NCI-H446 treated with DMSO at 0.1 percent for 48 hours (cell line): Measurements from ENCODE around the gene PEAK1.
"Not testable (repeated sequence)": the region's sequence is repeated elsewhere in the genome, so short reads cannot be mapped to it uniquely, and the experiment has no call there.

Experiments
- DNase-seq: peaks from one replicate; lab custom pipeline; 2025; lab: John Stamatoyannopoulos, UW

The PEAK1 gene

DNA sequence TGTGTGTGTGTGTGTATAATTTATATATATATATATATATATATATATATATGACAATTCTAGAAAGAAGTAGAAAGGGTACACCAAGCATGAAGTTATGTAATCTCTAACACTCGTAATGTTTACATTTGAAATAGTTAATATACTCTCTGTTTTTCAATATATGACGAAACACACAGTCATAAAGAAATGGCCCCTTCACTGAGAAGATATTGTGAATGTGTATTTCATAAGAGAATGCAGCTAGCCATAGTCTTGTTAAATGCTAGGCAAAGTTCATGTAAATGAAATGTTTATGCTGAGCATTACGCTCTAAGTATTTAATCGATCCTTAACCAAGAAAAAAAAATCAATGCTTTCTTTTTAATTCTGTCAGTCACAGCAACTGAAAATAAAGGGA, 194.3 kb downstream of the PEAK1 start:
- no peak for DNase-seq

DNA sequence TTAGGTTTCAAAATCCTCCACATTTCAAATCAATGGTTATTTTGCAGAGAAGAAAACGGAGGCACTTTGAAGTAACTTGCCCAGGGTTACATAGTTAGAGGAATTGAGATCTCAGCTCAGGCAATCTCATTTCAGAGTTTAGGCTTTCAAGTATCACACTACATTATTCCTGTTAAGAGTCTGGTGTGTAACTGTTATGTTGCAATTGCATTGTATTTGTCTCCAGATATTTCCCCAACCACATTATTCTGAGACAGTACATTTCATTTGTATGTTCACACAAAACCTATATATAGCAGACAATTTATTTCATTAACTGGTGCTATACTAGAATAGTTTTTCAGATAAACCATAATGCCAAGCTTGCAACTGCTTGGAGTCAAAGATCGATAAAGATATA, 194.8 kb downstream of the PEAK1 start:
- no peak for DNase-seq

DNA sequence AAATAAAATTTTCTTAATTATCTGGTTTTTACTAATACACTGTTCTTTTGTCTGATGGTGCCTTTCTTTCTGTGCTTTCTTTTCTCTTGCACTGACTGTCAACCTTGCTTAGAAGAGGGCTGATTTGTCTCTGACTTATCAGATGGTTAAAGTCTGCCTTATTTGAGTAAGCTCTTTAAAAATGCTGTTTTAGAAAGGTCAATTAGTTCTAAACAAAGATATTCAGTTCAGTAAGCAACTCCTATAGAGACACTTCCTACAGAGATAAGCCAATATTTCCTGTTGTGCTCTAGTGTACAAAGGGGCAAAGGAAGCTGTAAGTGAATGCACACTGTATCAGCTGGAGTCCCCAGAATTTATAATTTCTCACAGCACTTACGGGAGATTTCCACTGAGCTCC, 195.6 kb downstream of the PEAK1 start:
- DNase-seq = no peak

DNA sequence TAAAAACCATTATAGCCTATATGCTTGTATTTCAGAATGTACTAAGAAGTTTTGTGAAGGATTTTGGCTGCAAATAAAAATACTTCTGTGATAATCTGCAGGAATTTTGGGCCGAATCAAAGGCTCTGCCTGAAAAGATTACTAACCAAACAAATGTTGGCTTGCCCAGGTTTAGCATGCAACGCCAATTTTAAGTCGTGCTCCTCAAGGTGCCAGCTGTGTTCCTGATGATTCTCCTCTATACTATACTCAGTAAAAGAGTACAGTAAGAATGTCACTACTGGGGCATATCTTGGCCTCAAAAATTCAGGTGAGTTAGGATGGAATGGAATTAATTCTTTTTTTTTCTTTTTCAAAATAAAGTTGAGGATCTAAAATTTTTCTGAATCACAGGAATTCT, 198.2 kb downstream of the PEAK1 start:
- no peak for DNase-seq

DNA sequence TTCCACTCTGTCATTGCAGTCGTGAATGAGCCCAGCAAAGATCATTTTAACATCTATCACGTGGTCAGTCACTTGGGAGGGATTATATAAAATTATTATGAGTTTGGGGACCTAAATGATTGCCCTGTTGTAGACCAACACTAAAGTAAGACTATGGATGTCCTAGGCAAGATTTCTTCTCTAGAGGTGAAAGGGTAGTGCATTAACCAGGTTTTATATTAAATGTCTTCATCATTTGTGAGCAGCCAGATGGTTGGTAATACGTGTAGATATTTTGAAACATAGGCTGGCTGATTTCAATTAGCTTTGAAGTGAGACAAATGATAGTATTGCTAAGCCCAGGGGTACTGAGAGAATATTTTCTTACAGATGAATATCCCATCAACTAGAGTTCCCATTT, 198.7 kb downstream of the PEAK1 start:
- no peak for DNase-seq

DNA sequence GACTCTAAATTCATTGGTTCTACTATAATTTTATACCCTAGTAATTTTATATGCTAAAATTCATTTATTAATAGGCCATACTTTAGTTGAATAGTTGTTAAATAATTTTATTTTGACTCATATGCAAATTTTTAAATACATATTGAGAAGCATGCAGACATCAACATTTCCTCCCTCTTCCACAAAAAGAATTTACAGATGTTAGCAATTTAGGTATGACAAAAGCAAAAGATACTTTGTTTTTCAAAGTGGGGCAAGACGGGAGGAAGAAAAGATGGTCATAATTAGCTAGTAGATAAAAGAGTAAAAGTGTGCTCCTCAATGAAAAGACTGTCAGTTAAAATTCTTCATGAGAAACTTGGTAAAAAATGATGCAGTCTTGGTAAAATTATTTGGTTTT, 200.1 kb downstream of the PEAK1 start:
- no peak for DNase-seq

DNA sequence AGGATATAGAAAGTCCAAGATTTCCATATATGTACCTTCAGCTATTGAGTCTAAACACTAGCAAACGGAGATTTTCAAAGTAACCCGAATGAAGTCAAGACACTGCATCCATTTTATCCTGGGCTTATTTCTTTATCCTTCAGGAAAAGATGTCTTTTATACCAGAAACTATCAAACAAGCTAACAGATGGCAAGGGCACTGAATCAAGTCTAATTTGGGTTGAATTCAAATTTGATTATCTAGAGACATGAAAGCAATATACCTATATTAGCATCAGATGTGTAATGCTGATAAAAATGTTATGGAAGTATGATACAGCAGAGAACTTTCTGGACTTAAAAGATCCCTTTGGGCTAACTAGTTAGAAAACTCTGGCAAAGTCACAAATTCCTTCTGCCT, 210.7 kb downstream of the PEAK1 start:
- no peak for DNase-seq

DNA sequence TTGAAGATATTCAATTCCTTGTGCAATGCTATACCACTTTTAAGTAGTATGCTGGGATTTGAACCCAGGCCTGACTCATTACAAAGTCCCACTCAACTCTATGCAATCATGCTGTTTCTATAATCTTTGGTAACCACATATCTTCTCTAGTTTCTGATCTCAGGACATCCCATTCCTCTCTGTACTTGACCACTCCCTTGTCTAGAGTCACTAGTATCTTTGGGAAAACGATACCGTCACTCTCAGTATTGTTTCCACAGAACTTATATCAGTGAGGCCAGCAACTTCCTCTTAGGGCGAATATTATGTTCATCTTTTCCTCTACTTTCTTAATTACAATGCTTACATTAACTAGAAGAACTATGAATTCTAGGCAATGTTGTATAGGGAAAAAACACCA, 211.7 kb downstream of the PEAK1 start:
- DNase-seq = no peak

DNA sequence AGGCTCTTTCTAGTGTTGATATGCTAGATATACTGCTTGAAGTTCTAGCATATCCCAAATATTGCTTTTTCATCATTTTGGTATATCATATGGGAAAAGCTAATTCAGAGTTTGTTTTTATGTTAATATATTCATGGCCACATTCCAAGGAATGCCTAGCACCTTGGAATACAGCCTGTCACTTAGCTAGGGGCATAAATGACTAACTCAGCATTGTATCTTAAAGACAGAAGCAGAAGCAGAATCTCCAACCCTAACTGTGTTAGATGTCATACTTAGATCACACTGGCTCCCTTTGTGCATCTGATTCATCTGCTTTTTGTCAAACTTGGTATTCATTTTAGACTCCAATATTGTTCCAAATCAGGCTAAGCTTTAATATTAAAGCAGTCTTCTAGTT, 218.2 kb downstream of the PEAK1 start:
- no peak for DNase-seq

DNA sequence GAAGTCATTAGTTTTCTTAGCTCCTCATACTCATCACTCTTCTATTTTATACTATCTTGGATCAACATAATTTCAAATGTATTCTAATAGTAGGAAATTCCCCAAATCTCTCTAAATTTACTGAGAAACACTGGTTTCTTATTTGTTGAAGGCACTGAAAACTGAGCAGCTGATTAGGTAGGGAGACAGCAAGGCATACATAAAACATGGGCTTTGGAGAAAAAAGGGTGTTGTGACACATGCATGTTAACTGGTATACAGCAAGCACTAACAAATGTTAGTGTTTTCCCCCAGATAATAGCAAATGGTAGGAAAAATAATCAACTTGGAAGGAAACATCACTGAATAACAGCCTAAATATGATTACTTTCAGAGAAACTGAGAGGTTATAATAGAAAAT, 223.5 kb downstream of the PEAK1 start:
- no peak for DNase-seq

DNA sequence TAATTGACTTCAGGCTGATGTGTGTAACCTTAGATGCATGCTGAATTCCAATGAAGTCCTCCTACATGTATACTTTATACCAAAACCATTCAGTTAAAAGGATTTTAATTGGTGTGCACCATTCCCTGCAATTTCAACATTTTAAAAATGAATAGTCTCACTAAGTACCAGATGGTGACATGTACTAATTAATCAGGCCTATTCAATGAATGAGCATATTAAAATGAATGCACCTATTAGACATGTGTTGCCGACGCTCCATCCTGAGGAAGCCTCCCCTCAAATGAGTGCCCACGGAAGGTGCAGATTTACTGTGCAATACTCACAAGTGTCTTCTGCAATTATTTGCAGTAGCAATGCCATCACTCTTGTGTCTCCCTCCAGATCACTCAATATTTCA, 224.3 kb downstream of the PEAK1 start:
- no peak for DNase-seq

DNA sequence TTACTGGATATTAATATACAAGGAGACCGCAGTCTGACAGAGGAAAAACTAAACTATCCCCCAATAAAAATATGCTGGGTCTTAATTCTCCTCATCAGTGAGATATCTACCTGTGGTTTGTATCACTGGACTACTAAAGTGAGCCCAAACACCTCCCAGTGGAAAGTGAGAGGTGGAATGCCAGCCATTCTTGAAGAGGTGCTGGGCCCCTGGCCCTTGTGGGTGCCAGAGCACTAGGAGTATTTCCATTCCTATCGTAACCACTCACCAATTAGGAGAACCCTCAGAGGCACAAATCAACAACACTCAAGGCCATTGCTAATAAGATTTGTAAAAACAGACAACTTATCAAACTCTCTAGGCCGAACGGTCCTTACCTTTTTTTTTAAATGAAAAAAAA, 227.5 kb downstream of the PEAK1 start:
- DNase-seq = no peak

DNA sequence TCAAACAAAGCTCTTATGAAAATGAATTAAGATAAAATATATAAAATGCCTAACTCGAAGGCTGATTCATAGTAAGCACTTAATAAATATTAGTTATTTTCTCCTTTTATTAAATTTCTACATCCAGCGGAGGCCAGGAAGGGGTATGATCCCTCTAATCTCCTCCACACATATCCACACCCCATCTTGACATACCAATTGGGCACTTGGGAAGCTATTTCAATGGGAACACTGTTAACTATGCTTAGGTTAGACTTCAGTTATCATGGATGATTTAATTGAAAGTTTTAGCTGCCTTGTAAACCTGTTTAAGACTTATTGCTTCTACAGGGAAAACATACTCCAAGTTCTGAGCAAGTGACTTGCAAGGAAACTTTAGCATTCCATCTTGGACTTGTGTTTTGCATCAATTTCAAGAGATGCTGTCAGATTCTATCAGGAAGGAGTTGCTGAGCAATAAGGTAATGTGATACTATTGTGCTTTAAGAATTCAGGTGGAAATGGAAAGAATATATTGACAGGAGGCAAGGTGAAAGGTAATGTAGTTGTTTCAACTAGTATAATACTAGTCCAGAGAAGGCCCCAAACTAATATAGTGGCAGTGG, 228.6 kb downstream of the PEAK1 start:
- DNase-seq = no peak

DNA sequence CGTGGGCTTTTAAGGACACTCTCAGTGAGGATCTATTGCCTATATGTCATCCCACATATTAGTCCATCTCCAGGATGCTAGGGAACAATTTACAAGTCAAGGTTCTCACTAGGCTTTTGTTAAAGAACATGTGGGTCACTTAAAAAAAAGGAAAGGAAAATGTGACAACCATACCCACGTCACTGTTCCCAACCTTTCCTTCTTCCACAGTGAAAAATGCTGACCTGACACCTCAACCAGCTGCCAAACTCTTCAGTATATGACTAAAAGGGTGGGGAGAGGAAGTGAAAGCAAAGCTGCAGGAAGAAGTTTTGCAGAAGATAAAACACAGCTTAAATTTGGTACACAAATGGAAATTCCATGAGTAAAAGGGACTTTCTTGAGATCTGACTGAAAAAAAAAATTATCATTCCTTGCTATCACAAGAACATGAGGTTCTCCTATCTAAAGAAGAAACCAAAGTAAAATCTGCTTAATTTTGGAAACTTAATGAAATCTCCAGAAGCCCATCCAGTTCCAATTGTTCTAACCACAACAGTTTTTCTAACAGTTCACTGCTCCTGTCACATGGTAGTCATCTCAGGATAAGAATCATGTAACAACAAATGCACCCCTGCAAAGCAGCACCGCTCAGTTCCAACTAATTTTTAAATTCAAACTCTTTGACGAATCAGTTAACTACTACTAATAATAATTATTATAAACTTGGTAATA, 232.0 kb downstream of the PEAK1 start:
- DNase-seq = no peak

DNA sequence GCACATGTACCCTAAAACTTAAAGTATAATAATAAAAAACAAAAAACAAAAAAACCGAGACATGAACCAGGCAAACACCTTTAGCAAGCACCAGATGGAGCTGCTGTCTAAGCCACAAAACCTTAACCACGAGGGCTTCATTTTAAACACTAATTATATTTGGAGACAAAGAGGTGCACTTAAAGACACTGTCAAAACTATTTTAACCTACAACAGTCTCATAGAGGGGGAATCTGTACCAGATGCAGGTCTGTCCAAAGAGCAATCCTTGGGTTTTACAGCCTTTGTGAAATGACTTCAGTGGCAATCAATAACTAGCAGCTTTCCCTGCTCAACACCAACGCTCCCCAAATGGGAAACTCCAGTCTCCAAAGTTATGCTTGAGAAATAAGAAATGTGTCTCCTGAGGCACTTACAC, 233.3 kb downstream of the PEAK1 start:
- no peak for DNase-seq

DNA sequence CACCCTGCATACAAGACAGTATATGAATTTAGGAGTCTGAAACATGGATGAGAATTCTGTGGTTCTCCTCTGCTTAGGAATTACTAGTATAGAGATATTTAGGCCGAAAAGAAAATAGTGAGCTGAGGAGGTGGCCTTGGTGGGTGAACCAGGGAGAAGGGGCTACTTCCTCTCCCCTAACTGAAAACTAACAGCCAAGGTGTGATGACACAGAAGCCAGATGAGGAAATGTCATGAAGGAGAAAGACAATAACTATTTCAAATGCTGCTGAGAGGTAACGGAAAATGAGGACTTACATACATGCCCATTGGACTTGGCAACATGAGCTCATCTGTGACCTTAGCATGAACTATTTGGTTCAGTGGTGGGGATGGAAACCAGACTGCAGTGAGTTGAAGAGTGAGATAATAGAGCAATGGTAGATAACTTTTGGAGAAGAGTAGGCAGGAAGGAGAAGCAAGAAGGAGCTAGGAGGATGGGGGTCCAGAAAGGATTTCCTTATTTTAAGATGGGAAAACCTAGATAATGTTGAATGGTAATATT, 234.6 kb downstream of the PEAK1 start:
- no peak for DNase-seq

DNA sequence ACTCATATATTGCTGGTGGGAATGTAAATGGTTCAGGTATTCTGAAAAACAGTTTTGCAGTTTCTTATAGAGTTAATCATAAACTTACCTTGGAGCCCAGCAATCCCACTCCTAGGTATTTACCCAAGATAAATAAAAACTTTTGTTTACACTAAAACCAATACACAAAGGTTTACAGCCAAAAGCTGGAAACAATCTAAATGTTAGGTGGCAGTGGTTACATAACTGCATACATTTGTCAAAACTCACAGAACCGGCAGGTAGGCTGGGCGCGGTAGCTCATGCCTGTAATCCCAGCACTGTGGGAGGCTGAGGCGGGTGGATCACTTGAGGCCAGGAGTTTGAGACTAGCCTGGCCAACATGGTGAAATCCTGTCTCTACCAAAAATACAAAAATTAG, 235.6 kb downstream of the PEAK1 start:
- DNase-seq = not testable (repeated sequence)

DNA sequence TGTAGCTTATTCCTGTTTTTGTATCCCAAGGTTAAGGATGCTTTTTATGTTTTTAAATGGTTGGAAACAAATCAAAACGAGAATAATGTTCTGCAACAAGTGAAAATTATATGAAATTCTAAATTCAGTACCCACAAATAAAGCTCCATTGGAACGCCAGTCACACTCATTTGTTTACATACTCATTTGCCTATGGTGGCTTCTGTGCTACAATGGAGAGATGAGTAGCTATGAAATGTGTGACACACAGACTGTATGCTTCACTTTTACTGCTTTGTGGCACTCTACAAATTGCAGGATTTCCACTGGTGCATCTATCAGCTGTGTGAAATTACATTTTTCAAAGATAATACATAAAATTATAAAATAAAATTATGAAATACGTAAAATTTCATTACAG, 236.8 kb downstream of the PEAK1 start:
- no peak for DNase-seq

DNA sequence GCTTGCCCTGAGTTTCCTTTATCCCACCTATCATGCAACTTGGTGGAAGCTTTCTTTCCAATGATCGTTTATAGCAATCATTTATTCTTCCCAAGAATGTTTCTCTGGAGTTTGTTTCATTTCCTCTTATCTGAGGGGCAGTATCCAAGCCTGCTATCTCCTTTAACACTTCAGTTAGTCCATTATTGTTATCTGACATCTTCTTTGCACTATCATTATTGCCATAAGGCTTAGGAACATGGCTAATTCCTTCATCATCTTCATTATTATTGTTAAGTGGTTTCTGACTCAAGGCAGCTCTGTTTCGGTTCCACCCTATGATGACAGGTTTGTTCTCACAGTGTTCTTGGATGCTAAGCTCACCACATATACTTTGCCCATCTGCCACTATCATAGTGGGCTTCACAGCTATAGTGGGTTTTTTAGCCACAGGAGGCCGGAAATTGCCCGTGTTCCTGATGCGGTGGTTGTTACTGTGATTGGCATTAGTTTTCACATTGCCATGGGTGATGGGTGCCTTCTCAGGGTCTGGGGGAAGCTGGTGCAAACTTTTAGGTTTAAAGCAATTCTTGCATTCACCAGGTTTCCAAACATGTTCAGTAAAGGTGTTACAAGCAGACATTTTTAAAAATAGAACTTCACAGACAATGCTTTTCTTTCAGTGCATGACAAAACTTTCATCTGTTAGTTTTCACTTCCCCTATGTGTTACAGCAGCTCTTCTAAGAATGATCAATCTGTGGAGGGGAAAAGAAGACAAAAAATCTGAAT, 238.4 kb downstream of the PEAK1 start:
- no peak for DNase-seq

DNA sequence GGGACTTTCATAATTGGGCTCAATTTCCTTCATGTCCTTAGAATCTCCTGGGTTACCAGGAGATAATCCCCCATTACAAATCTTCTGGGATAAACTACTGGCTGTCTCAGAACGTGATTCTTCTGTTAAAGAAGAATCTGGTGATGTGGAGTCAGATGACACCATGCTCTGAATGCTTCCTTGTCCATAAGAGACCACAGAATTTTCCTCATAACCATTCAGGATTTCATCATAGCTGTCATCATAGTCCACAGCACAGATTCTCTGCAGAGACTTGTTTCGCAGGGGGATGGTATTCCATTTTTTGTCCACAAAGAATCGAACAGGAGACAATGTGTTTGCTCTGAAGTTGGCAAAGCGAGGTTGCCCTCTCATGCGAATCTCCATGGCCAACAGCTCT, 239.1 kb downstream of the PEAK1 start:
- no peak for DNase-seq

DNA sequence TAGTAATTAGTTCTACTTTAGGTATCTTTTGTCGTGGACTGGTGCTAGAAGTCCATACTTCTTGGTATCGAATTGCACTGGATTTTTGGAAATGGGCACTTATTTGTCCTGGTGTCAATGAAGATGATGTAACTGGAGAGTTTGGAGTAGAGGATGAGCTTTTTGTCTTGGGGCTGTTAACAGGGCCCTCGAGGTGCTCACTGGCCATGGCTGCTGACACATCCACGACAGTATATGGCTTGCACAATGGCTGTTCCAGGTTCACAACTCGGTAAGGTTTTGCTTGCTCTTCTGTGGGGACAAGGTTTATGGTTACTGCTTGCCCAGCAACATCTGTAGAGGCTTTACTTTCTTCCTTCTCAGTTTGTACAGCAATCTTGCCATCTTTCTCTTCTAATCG, 239.6 kb downstream of the PEAK1 start:
- DNase-seq = no peak

DNA sequence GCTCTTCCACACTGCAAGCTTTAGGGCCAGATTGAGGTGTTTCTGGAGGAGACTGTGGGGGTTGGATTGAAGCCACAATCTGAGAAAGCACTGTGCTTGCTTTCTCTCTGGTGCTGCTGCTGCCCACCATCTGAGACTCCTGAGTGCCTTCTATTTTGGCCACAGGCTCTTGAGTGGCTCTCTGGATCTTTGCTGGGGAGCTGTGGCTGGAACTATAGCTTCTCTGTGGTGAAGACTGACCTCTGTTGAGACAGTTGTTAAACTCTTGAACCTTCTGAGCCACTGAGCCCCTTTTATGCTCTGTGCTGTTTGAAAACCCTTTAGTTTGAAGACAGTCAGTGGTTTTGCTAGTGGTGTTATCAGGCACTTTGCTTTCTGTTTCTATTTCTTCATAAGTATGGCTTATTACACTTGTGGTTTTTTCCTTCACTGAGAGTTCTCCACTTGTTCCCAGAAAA, 240.3 kb downstream of the PEAK1 start:
- no peak for DNase-seq

DNA sequence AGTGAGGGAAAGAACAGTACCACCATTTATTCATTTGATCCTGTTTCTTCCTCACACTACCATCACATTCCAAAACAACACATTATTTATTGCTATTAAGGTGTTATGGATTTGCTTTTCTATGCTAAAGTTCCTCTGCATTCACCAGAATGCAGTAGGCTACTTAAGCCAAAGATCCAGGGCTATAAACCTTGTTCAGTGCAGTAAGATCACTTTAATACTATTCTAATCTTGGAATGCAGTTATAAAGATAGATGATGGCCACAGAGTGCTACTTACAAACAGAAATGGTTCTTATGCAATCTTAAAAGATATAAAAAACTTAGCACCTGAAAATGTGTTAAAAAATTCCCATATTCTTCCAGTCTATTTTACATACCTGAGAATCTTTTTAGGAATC, 241.5 kb downstream of the PEAK1 start:
- no peak for DNase-seq
